WTC11 (cell line): ENCODE data around the gene SGMS1.

Experiments used
- ATF3 ChIP-seq: sonication (generic); formaldehyde crosslinking; conservative IDR thresholded peaks from 2 replicates; pipeline ENCODE4 v1.8.1; 2022; ENCODE audit warnings: mild to moderate bottlenecking, missing genetic modification reagents
- CREB1 ChIP-seq: sonication (generic); formaldehyde crosslinking; IDR thresholded peaks from 2 replicates; pipeline ENCODE4 v1.8.0; 2023; ENCODE audit warnings: mild to moderate bottlenecking, missing genetic modification reagents
- CTCF ChIP-seq: fragments of 200-600 bp; IDR thresholded peaks from 2 replicates; pipeline ENCODE4 v1.8.0; 2022; ENCODE audit warnings: antibody characterized with exemption
- E2F4 ChIP-seq: sonication (generic); formaldehyde crosslinking; IDR thresholded peaks from 2 replicates; pipeline ENCODE4 v1.8.1; 2022; ENCODE audit warnings: low read depth, mild to moderate bottlenecking, moderate library complexity, missing genetic modification reagents, borderline replicate concordance
- E2F5 ChIP-seq: sonication (generic); formaldehyde crosslinking; IDR thresholded peaks from 2 replicates; pipeline ENCODE4 v1.8.1; 2022; ENCODE audit warnings: mild to moderate bottlenecking, moderate library complexity, missing genetic modification reagents
- ESRRA ChIP-seq: sonication (generic); formaldehyde crosslinking; IDR thresholded peaks from 2 replicates; pipeline ENCODE4 v1.8.1; 2022; ENCODE audit warnings: mild to moderate bottlenecking, missing genetic modification reagents, borderline replicate concordance
- IRF1 ChIP-seq: sonication (generic); formaldehyde crosslinking; IDR thresholded peaks from 2 replicates; pipeline ENCODE4 v1.8.0; 2023; ENCODE audit warnings: missing genetic modification reagents
- PREB ChIP-seq: sonication (generic); formaldehyde crosslinking; IDR thresholded peaks from 2 replicates; pipeline ENCODE4 v1.8.1; 2022; ENCODE audit warnings: mild to moderate bottlenecking, missing genetic modification reagents, moderate library complexity, borderline replicate concordance
- RORB ChIP-seq: fragments of 250-450 bp; sonication (Bioruptor Pico); IDR thresholded peaks from 2 replicates; pipeline ENCODE4 v1.9.0; 2021; ENCODE audit warnings: mild to moderate bottlenecking
- ZNF281 ChIP-seq: sonication (generic); formaldehyde crosslinking; IDR thresholded peaks from 2 replicates; pipeline ENCODE4 v1.8.0; 2023; ENCODE audit warnings: mild to moderate bottlenecking, missing genetic modification reagents
- TF ChIP-seq, protein P1 (sequence below): sonication (generic); formaldehyde crosslinking; IDR thresholded peaks from 2 replicates; pipeline ENCODE4 v1.8.0; 2022; ENCODE audit warnings: mild to moderate bottlenecking, missing genetic modification reagents
- TF ChIP-seq, protein P2 (sequence below): sonication (generic); formaldehyde crosslinking; IDR thresholded peaks from 2 replicates; pipeline ENCODE4 v1.8.1; 2023; ENCODE audit warnings: mild to moderate bottlenecking, missing genetic modification reagents
- TF ChIP-seq, protein P3 (sequence below): sonication (generic); formaldehyde crosslinking; IDR thresholded peaks from 2 replicates; pipeline ENCODE4 v1.8.0; 2022; ENCODE audit warnings: mild to moderate bottlenecking, missing genetic modification reagents
- TF ChIP-seq, protein P4 (sequence below): sonication (generic); formaldehyde crosslinking; IDR thresholded peaks from 2 replicates; pipeline ENCODE4 v1.8.1; 2022; ENCODE audit warnings: missing genetic modification reagents, borderline replicate concordance

DNA sequence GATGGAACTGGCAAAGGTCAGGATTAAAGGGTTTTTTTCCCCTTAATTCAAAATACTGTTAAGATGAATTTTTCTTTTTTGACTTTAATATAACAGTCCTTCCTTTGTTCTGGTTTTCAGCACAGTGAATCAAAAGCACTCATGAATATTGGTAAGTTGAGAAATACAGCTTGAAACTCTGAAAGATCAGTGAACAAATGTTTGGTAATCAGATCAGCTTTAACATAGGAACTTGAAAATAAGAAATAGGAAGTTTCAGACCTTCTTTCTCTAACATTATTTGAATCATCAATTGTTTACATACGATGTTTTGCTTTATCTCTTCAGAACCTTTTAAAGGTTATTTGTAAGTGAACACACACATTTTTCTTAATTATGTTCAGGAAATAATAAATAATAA is 90.5 kb downstream of the SGMS1 start:
- TF ChIP-seq CTCF (no peak), CREB1 (CRISPR knock-in tag) (no peak), RORB (CRISPR knock-in tag) (no peak), ZNF281 (CRISPR knock-in tag) (no peak), PREB (CRISPR knock-in tag) (no peak), ATF3 (CRISPR knock-in tag) (no peak), ESRRA (no peak), E2F5 (CRISPR knock-in tag) (no peak), IRF1 (no peak), E2F4 (CRISPR knock-in tag) (no peak)
- TF ChIP-seq, protein P1, sequence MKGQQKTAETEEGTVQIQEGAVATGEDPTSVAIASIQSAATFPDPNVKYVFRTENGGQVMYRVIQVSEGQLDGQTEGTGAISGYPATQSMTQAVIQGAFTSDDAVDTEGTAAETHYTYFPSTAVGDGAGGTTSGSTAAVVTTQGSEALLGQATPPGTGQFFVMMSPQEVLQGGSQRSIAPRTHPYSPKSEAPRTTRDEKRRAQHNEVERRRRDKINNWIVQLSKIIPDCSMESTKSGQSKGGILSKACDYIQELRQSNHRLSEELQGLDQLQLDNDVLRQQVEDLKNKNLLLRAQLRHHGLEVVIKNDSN (CRISPR knock-in tag) = no peak
- TF ChIP-seq, protein P2, sequence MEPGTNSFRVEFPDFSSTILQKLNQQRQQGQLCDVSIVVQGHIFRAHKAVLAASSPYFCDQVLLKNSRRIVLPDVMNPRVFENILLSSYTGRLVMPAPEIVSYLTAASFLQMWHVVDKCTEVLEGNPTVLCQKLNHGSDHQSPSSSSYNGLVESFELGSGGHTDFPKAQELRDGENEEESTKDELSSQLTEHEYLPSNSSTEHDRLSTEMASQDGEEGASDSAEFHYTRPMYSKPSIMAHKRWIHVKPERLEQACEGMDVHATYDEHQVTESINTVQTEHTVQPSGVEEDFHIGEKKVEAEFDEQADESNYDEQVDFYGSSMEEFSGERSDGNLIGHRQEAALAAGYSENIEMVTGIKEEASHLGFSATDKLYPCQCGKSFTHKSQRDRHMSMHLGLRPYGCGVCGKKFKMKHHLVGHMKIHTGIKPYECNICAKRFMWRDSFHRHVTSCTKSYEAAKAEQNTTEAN (CRISPR knock-in tag) = no peak
- TF ChIP-seq, protein P3, sequence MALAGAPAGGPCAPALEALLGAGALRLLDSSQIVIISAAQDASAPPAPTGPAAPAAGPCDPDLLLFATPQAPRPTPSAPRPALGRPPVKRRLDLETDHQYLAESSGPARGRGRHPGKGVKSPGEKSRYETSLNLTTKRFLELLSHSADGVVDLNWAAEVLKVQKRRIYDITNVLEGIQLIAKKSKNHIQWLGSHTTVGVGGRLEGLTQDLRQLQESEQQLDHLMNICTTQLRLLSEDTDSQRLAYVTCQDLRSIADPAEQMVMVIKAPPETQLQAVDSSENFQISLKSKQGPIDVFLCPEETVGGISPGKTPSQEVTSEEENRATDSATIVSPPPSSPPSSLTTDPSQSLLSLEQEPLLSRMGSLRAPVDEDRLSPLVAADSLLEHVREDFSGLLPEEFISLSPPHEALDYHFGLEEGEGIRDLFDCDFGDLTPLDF (CRISPR knock-in tag) = no peak
- TF ChIP-seq, protein P4, sequence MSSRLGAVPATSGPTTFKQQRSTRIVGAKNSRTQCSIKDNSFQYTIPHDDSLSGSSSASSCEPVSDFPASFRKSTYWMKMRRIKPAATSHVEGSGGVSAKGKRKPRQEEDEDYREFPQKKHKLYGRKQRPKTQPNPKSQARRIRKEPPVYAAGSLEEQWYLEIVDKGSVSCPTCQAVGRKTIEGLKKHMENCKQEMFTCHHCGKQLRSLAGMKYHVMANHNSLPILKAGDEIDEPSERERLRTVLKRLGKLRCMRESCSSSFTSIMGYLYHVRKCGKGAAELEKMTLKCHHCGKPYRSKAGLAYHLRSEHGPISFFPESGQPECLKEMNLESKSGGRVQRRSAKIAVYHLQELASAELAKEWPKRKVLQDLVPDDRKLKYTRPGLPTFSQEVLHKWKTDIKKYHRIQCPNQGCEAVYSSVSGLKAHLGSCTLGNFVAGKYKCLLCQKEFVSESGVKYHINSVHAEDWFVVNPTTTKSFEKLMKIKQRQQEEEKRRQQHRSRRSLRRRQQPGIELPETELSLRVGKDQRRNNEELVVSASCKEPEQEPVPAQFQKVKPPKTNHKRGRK (CRISPR knock-in tag) = no peak
